HEK293 (cell line): Measurements from ENCODE around the gene CKB.

Experiments used
- CTCF ChIP-seq: fragments of 450-650 bp; formaldehyde crosslinking; IDR thresholded peaks from 2 replicates; pipeline ENCODE4 v1.5.1; 2016; ENCODE audit warnings: missing biosample characterization, missing genetic modification characterization
- REST ChIP-seq: fragments of 450-650 bp; formaldehyde crosslinking; IDR thresholded peaks from 2 replicates; pipeline ENCODE4 v1.5.1; 2016; ENCODE audit warnings: missing biosample characterization, missing genetic modification characterization
- ZNF280D ChIP-seq: fragments of 450-650 bp; formaldehyde crosslinking; IDR thresholded peaks from 2 replicates; pipeline ENCODE4 v1.5.1; 2016; ENCODE audit warnings: missing biosample characterization, missing genetic modification characterization
- ZNF777 ChIP-seq: fragments of 450-650 bp; formaldehyde crosslinking; IDR thresholded peaks from 2 replicates; pipeline ENCODE4 v1.5.1; 2017; ENCODE audit warnings: missing biosample characterization, missing genetic modification characterization, borderline replicate concordance

- no peak for TF ChIP-seq ZNF777
- no peak for TF ChIP-seq ZNF280D (tag by site-specific recombination)
- no peak for TF ChIP-seq REST
- TF ChIP-seq CTCF (tag by site-specific recombination) = no peak
Observed at GRCh38 chr14:103521438-103521950, 1.1 kb downstream of the CKB start.
